Mesodermal cell (in vitro differentiated cells): ENCODE measurements around the gene RBM20.

Experiments
- H3K27ac ChIP-seq: 2 replicates; pipeline ENCODE4 v1.7.0; 2013; ENCODE audit warnings: mild to moderate bottlenecking, low read depth, low read length, moderate library complexity; ENCODE audit not compliant: severe bottlenecking
- H3K36me3 ChIP-seq: 2 replicates; pipeline ENCODE4 v1.7.1; 2013; ENCODE audit warnings: mild to moderate bottlenecking, low read length, moderate library complexity; ENCODE audit not compliant: control insufficient read depth, insufficient read depth
- H3K4me1 ChIP-seq: one replicate; pipeline ENCODE4 v1.7.1; 2013; ENCODE audit warnings: mild to moderate bottlenecking, low read length; ENCODE audit not compliant: insufficient read depth, control insufficient read depth, poor library complexity, severe bottlenecking
- H3K4me3 ChIP-seq: 2 replicates; pipeline ENCODE4 v1.7.0; 2013; ENCODE audit warnings: low read length, control low read depth, mild to moderate bottlenecking; ENCODE audit not compliant: insufficient read depth, poor library complexity, severe bottlenecking; ENCODE audit errors: extremely low read depth
- H3K9me3 ChIP-seq: 2 replicates; pipeline ENCODE4 v1.7.1; 2013; ENCODE audit warnings: mild to moderate bottlenecking, low read length, moderate library complexity; ENCODE audit not compliant: control insufficient read depth
- WGBS, 2 experiments: methylation state at CpG; one replicate each; pipeline ENCODE4 v1.1.5; 2013; ENCODE audit warnings: missing lambda C conversion rate in 2 of 2; ENCODE audit not compliant: insufficient coverage in 2 of 2; 5-methylcytosine and 5-hydroxymethylcytosine counted together

The RBM20 gene

GRCh38 chr10:110848106-110848505 is 204.0 kb downstream of the RBM20 start:
- no peaks in the 10 kb centered on the region for H3K9me3 ChIP-seq
- peaks cover 20% of the 10 kb centered on the region for H3K4me1 ChIP-seq
- WGBS, 2 experiments: 50 to 83% methylated on average over 1 to 2 of the region's 2 CpGs
- H3K27ac ChIP-seq: no peak overlapping the region
- no peak overlapping the region for H3K4me3 ChIP-seq
- no peaks in the 10 kb centered on the region for H3K36me3 ChIP-seq

GRCh38 chr10:110850099-110850498 is 206.0 kb downstream of the RBM20 start:
- WGBS, 2 experiments: 96 to 100% methylated on average over 2 to 3 of the region's 3 CpGs
- H3K27ac ChIP-seq: no peak overlapping the region
- H3K9me3 ChIP-seq: no peaks in the 10 kb centered on the region
- H3K4me1 ChIP-seq: peaks cover 21% of the 10 kb centered on the region
- H3K36me3 ChIP-seq: no peaks in the 10 kb centered on the region
- no peak overlapping the region for H3K4me3 ChIP-seq

- Histone ChIP-seq H3K27ac (no peak overlapping the region), H3K9me3 (no peaks in the 10 kb centered on the region), H3K4me1 (peaks cover 21% of the 10 kb centered on the region), H3K36me3 (no peaks in the 10 kb centered on the region), H3K4me3 (no peak overlapping the region)
- WGBS, 2 experiments: 79 to 83% methylated on average over 5 of the region's 8 CpGs
These were observed 207.0 kb downstream of the RBM20 start for GRCh38 chr10:110851020-110851612.

GRCh38 chr10:110852255-110852896 is 208.2 kb downstream of the RBM20 start:
- Histone ChIP-seq H3K9me3 (no peaks in the 10 kb centered on the region), H3K27ac (no peak overlapping the region), H3K4me1 (peaks cover 15% of the 10 kb centered on the region), H3K36me3 (no peaks in the 10 kb centered on the region), H3K4me3 (no peak overlapping the region)
- 75 to 82% methylated on average over 6 of the region's 7 CpGs for WGBS, 2 experiments

DNA sequence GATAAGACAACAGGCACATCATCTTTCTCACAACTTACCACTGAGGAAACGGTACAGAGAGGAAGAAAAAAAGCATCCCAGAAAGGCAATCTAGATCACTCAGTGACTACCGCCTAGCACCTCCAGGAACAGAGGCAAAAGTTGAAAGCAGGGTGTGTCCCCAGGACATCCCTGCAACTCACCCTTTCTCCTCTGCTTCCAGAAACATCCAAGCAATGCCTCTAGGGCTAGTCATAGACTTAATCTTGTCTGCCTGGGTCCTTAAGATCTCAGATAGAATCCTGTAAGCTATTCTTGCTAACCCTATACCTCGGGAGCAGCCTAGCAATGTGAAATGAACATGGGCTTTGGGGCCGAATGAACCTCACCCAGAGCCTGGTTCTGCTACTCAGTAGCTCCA is 208.8 kb downstream of the RBM20 start:
- H3K9me3 ChIP-seq: no peaks in the 10 kb centered on the region
- H3K27ac ChIP-seq: no peak overlapping the region
- H3K4me3 ChIP-seq: no peak overlapping the region
- no peaks in the 10 kb centered on the region for H3K36me3 ChIP-seq
- 90 to 100% methylated on average over 3 of the region's 4 CpGs for WGBS, 2 experiments
- H3K4me1 ChIP-seq: peaks cover 15% of the 10 kb centered on the region

DNA sequence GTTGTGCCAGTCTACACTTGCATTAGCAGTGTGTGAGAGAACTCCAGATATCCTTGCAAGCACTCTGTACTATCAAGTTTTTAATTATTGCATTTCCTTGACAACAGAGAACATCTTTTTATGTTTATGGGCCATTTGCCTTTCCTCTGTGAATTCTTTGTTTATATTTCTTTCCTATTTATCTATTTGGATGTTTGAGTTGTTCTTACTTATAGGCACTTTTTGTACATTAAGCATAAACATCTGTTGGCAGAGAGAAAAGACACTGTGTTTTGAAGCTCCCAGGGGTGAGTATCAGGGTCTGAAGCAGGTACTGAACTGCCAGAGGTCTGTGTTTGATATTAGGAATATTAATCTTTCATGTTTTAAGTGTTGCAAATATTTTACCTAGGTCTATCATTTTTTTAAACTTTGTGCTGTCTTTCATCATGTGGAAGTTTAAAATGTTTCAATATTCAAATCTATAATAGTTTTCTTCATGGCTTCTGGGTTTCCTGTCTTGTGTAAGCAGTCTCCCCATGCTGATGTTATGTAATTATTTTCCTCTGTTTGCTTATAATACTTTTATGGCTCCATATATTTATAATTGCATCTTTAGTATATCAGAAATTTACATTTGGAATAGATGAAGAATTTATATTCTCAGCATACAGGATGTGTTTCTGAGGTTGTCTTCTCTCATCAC is 209.9 kb downstream of the RBM20 start:
- H3K4me3 ChIP-seq: no peak overlapping the region
- no peaks in the 10 kb centered on the region for H3K9me3 ChIP-seq
- peaks cover 15% of the 10 kb centered on the region for H3K4me1 ChIP-seq
- H3K27ac ChIP-seq: no peak overlapping the region
- H3K36me3 ChIP-seq: no peaks in the 10 kb centered on the region

DNA sequence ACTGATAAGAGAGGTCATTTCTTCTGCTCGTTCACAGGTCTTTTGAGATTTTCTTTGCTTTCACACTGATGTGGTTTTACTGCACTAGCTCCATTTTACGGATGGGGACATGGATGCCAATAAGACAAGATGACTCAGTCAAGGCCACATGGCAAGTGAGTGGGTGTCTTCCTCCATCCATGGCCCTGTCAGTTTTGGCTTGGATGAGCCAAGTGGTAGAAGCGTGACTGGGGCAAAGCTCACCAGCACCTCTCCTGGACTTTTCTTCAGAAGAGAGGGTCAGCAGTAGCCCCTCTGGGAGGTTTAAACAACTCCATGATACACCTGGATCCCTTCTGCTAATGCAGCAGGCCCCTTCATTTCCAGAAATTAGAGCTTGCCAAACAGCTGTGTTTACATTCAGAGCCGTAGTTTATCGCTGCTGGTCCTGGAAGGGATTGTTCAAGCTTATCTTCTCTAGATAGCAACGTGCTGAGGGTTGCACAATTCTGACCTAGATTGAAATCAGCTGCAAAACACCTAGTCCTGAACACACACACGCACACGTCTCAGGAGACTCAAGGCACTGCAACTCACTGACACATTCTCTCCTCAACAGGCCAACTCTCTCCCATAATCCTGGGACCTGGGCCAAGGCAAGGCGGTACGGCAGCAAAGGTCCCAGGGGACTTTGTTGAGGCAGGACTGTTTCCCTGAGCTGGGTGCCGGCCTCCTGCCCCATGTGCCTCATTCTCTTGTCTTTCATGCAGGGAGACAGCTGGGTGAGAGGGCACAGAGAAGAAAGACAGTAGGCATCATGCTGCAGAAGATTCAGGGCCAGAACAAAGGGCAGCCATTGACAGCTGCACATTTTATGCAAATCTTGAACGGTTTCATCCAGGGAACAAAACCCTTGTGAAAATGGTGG is 213.4 kb downstream of the RBM20 start:
- Histone ChIP-seq H3K9me3 (no peaks in the 10 kb centered on the region), H3K36me3 (no peaks in the 10 kb centered on the region), H3K4me1 (peaks cover 11% of the 10 kb centered on the region), H3K4me3 (no peak overlapping the region), H3K27ac (no peak overlapping the region)
- 75% methylated on average over 12 of the region's 12 CpGs for WGBS, 2 experiments

DNA sequence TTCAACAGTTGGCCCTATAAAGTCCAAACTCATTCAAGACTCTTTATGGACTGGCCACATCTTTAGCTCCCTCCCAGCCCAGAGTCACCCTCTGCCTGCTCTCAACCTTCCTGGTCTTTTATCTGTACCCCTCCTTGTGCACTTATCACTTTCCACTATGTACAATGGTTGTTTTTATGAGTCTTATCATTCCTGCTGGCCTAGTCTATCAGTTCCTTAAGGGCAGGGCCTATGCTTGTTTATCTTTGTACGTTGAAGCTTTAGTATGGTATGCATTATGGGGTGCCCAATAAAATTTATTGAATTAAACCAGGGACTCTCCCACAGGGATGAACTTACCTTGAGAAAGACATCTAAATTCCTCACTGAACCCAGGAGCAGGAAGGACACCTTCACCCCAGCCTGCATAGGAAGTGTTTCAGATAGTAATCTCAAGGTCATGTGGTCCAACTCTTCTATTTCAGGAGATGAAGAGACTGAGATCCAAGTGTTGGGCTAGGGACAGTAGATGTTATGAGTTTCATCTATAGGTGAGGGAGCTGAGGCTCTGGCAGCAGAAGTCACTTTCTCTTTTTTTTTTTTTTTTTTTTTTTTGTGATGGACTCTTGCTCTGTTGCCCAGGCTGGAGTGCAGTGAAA is 214.3 kb downstream of the RBM20 start:
- peaks cover 5% of the 10 kb centered on the region for H3K4me1 ChIP-seq
- no CpG with 5 or more reads among the region's 1 CpG for WGBS, 2 experiments
- H3K9me3 ChIP-seq: no peaks in the 10 kb centered on the region
- no peaks in the 10 kb centered on the region for H3K36me3 ChIP-seq
- H3K4me3 ChIP-seq: no peak overlapping the region
- no peak overlapping the region for H3K27ac ChIP-seq

DNA sequence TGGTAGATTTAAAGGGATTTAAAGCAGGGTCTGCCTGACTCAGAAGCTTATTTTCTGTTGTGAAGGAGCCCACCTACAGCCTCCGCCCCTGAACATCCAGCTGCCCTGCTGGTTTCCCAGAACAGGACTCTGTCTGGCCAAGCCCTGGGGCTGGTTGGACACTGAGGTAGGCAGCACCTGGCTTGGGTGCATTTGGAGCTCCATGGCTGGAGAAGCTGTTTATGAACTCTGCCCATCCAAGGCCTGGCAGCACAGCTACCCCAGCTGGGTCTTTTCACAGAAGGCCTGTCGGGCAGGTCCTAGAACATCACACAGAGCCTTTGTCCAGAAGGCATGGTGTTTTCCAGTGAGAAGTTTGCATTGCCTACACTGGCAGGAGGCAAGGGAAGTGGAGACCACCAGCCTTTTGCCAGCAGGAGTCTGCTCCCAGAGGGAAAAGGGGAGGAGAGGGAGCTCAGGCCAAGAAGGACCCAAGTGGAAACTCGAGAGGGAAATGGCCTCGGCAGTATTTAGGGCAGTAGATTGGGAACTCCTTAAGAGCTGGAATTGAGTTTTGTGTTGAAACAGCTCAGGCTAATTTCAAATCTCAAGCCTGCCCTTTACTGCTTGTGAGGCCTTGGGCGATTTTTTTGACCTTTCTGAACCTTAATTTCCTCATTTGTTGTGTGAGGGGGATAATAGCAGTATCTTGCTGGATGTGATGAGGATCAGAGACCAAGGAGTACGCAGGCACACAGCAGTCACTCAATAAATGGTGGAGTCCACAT is 215.3 kb downstream of the RBM20 start:
- 91 to 98% methylated on average over 5 of the region's 6 CpGs for WGBS, 2 experiments
- no peak overlapping the region for H3K4me3 ChIP-seq
- no peaks in the 10 kb centered on the region for H3K36me3 ChIP-seq
- H3K9me3 ChIP-seq: no peaks in the 10 kb centered on the region
- H3K4me1 ChIP-seq: peaks cover 5% of the 10 kb centered on the region
- no peak overlapping the region for H3K27ac ChIP-seq

- Histone ChIP-seq H3K9me3 (no peaks in the 10 kb centered on the region), H3K36me3 (no peaks in the 10 kb centered on the region), H3K4me3 (no peak overlapping the region), H3K4me1 (peaks cover 11% of the 10 kb centered on the region), H3K27ac (no peak overlapping the region)
- 63 to 90% methylated on average over 1 of the region's 1 CpG for WGBS, 2 experiments
These were observed 215.8 kb downstream of the RBM20 start for GRCh38 chr10:110859973-110860376.
